ENCODE measurements around the gene AKR1B15. TPM values are rescaled to one million over a fixed set of nuclear protein-coding genes. Genes with fewer than 3 reads are reported as not detected.
"Not testable (repeated sequence)": the region's sequence is repeated elsewhere in the genome, so short reads cannot be mapped to it uniquely, and the experiment has no call there.

Gene AKR1B15
- total RNA-seq, 1 donor from 2014 or later: not detected

DNA sequence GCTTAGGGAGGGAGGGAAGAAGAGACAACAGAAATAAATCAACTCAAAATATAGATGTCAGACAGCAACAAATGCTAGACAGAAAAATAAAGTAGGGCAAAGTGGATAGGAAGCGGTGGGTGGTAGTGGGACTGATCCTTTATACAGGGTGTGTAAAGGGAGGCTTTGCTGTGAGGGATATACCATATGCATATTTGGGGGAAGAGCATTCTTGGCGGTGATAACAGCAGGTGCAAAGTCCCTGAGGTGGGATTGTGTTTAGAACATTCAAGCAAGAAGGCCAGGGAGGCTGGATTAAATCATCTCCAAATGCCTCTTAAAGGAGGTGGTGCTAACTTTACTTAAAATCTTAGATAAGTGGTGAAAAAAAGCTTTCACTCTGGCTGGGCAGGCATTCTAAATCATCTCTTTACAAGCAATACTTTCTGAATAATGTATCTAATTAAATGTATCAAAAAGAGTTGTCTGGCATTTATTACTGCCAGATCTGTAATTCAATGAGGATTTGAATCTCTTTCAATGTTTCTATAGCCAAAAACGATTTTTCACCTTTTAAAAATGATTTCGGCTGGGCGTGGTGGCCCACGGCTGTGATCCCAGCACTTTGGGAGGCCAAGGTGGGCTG is 9.4 kb upstream of the AKR1B15 start:
- ChIA-PET POLR2A (no interaction called here), CTCF (interaction anchor here (1.5 kb wide), 1 partner anchor 25 kb away, joined by 4 read pairs; no protein-coding TSS in a partner anchor)
- no peak overlapping the region for H3K27ac Mint-ChIP-seq
- H3K36me3 Mint-ChIP-seq (ENCODE audit: low read depth): no peaks in the 10 kb centered on the region
- H3K4me3 Mint-ChIP-seq: no peak overlapping the region
- intact Hi-C loops (cut with micrococcal nuclease): no loop called here
- H3K27me3 Mint-ChIP-seq: peaks cover 6% of the 10 kb centered on the region
- no peak for TF ChIP-seq CTCF (IDR thresholded peaks at IDR 0.05)
- ATAC-seq (ENCODE audit: low read depth): no peak
- H3K9me3 Mint-ChIP-seq: no peaks in the 10 kb centered on the region
- DNase-seq: no peak
- no peaks in the 10 kb centered on the region for H3K4me1 Mint-ChIP-seq

GRCh38 chr7:134541501-134542194 is 7.3 kb upstream of the AKR1B15 start:
- intact Hi-C loops (cut with micrococcal nuclease); DNase-seq; H3K4me3 Mint-ChIP-seq; H3K4me1 Mint-ChIP-seq; CTCF ChIA-PET; ATAC-seq (ENCODE audit: low read depth); H3K27ac Mint-ChIP-seq; H3K9me3 Mint-ChIP-seq; POLR2A ChIA-PET; H3K36me3 Mint-ChIP-seq (ENCODE audit: low read depth): not testable (repeated sequence)
- H3K27me3 Mint-ChIP-seq: peaks cover 13% of the 10 kb centered on the region

DNA sequence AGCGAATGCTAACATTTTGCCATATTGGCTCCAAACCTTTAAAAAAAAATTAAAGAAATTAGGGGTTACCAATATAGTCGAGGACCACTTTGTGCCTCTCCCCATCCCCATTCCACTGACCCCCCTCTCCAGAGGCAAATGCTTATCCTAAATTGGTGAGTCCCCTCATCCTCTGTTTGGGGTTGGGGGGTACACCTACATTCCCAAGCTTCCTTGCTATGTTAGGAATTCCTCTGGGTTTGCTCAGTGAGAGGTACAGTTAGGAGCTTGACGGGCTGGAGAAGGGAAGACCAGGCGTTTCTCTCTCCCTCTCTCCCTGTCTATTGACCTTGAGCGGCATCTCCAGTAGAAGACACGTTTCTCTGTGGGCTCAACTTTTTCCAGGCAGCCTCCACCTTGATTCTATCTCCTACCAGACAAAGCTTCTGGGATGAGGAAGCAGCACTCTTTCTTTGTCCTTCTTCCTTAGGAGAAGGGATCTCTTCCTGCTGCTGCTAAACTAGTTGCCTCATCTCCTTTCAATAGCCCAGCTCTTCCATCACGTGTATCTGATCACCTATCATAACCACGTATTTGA is 6.6 kb upstream of the AKR1B15 start:
- Mint-ChIP-seq H3K9me3 (no peaks in the 10 kb centered on the region), H3K36me3 (ENCODE audit: low read depth) (no peaks in the 10 kb centered on the region), H3K27ac (no peak overlapping the region), H3K4me1 (peaks cover under 1% of the 10 kb centered on the region), H3K4me3 (no peak overlapping the region), H3K27me3 (peaks cover 13% of the 10 kb centered on the region)
- ChIA-PET POLR2A (no interaction called here), CTCF (no interaction called here)
- TF ChIP-seq CTCF (IDR thresholded peaks at IDR 0.05): no peak
- intact Hi-C loops (cut with micrococcal nuclease): no loop called here
- DNase-seq (no peak), ATAC-seq (ENCODE audit: low read depth) (no peak)

DNA sequence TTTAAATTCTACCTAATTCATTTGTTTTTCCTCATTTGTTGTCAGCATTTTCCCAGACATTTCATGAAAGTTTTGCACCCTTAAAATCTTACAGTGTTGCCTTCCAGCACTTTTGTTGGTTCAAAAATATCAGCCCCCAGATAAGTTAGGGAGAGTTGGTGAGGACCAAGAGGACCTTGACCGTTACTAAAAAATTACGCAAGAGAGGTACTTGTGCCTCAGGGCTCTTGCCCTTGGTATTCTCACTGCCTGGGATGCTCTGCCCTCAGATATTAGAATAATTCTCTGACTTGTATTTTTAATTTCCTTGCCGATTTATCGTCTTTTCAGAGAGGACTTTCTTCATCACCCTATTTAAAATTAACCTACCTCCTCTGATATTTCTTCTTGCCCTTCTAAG is 3.5 kb upstream of the AKR1B15 start:
- peaks cover 11% of the 10 kb centered on the region for H3K4me1 Mint-ChIP-seq
- intact Hi-C loops (cut with micrococcal nuclease): no loop called here
- no peak overlapping the region for H3K4me3 Mint-ChIP-seq
- H3K27me3 Mint-ChIP-seq: peaks cover 14% of the 10 kb centered on the region
- H3K36me3 Mint-ChIP-seq (ENCODE audit: low read depth): no peaks in the 10 kb centered on the region
- ATAC-seq (ENCODE audit: low read depth): no peak
- H3K9me3 Mint-ChIP-seq: no peaks in the 10 kb centered on the region
- POLR2A ChIA-PET: no interaction called here
- TF ChIP-seq CTCF (IDR thresholded peaks at IDR 0.05): no peak
- H3K27ac Mint-ChIP-seq: no peak overlapping the region
- CTCF ChIA-PET: interaction anchor here (1.1 to 1.2 kb wide), 2 partner anchors 54 to 113 kb away, joined by 3 read pairs; no protein-coding TSS in a partner anchor
- DNase-seq: no peak

DNA sequence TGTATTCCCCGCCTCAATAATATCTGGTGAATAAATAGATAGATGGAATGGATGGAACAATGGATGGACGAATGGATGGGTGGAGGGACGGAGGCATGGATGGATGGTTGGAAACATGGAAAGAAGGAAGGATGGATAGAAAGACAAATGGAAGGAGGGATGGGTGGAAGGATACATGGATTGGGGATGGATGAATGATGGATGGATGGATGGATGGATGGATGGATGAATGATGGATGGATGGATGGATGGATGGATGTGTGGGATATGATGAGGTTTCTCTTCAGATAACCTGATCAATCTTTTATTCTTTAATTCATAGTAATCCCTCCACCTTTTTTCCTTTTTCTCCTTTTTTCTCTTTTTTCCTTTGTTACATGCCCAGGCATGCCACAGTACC is 3.0 kb upstream of the AKR1B15 start:
- no peak overlapping the region for H3K27ac Mint-ChIP-seq

More for the DNA sequence above, 3.0 kb upstream of the AKR1B15 start:
- H3K36me3 Mint-ChIP-seq (ENCODE audit: low read depth): no peaks in the 10 kb centered on the region
- peaks cover 12% of the 10 kb centered on the region for H3K27me3 Mint-ChIP-seq
- H3K9me3 Mint-ChIP-seq: no peaks in the 10 kb centered on the region
- no peak overlapping the region for H3K4me3 Mint-ChIP-seq
- DNase-seq (no peak), ATAC-seq (ENCODE audit: low read depth) (no peak)
- TF ChIP-seq CTCF (IDR thresholded peaks at IDR 0.05): no peak
- intact Hi-C loops (cut with micrococcal nuclease): loop anchor here (2.0 kb wide), 1 partner anchor 31 kb away; no protein-coding TSS in a partner anchor
- ChIA-PET CTCF (interaction anchor here (1.1 to 3.9 kb wide), 2 partner anchors 113 kb away, joined by 3 to 60 read pairs; no protein-coding TSS in a partner anchor), POLR2A (no interaction called here)
- peaks cover 11% of the 10 kb centered on the region for H3K4me1 Mint-ChIP-seq

All from activated B cell treated with CpG ODN at 0.5 μM for 24 hours (primary cell).